ENCODE results near the gene P2RX4. TPM values are rescaled to one million over a fixed set of nuclear protein-coding genes. Genes with fewer than 3 reads are reported as not detected.

The P2RX4 gene
- total RNA-seq, 2 experiments from 2014 or later = 10.8 to 17.7 TPM

GRCh38 chr12:121273364-121273896 is 63.5 kb downstream of the P2RX4 start:
- CTCF ChIA-PET (ENCODE audit: unreplicated experiment) = interaction anchor here (1.1 kb wide), 1 partner anchor 12 kb away, joined by 3 read pairs; no protein-coding TSS in a partner anchor
- 0 out of 2 replicates have a peak, but pooled peaks cover 3% of the 10 kb centered on the region for H4K20me1 ChIP-seq (ENCODE audit: insufficient read depth, low read length)
- H3K9me3 ChIP-seq (ENCODE audit: low read length) = no peaks in the 10 kb centered on the region
- intact Hi-C loops (cut with micrococcal nuclease; ENCODE audit: unreplicated experiment) = no loop called here
- DNase-seq (ENCODE audit: low spot score) = no peak
- POLR2A ChIA-PET = interaction anchor here (0.5 kb wide), 1 partner anchor 1368 kb away, joined by 3 read pairs; no protein-coding TSS in a partner anchor
- no peaks in the 10 kb centered on the region for H3K79me2 ChIP-seq (ENCODE audit: insufficient read depth, low read depth, low read length)
- H3K36me3 ChIP-seq (ENCODE audit: insufficient read depth, low read length) = peaks cover 50% of the 10 kb centered on the region
- no peak overlapping the region for H3K4me2 ChIP-seq (ENCODE audit: low read length)
- no peak overlapping the region for H2AFZ ChIP-seq (ENCODE audit: low read length)
- no peak overlapping the region for H3K27ac ChIP-seq (ENCODE audit: low read depth, low read length, poor library complexity, severe bottlenecking)
- BruUV-seq (replicated peaks) = no TSS peak
- no peak overlapping the region for H3K4me3 ChIP-seq (ENCODE audit: low read depth, low read length, poor library complexity, severe bottlenecking)
- TF ChIP-seq CTCF (conservative IDR thresholded peaks at IDR 0.05; ENCODE audit: low read length) (no peak), EZH2phosphoT487 (IDR thresholded peaks at IDR 0.05; ENCODE audit: borderline replicate concordance, low read depth, low read length) (no peak)
- H3K9me2 ChIP-seq (ENCODE audit: insufficient read depth, low read length) = no peaks in the 10 kb centered on the region
- H3K4me1 ChIP-seq (ENCODE audit: insufficient read depth, low read length, poor library complexity, severe bottlenecking) = no peaks in the 10 kb centered on the region

DNA sequence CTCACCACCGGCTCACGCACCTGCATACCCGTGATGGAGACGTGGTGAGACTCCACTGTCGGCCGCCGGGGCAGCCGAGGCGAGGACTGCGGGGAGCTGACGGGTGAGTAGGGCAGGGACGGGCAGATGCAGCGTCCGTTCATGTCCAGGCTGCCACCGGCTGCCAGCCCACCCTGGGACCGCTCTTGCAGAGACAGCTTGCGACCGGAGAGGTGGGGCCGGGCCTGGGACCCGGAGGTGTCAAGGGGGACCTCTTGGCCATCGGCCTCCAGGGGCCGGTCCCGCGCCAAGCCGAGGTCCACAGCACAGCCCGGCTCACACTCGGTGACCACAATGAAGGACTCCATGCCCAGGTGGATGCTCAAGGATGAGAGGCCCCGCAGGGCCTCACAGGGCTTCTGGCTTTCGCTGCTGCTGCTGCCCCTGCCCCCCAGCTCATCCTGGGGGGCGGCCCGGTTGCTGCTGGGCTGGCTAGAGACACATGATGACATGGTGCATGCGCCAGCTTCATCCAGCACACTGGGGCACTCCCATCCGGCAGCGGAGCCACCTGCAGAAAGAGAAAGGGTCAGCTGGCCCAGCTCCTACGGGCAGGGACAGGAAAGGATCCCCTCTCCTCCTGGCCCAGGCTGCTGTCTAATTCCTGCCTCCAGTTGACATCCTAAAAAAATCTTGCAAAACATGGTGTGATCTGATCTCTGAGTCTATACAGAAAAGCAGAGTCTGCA is 64.3 kb downstream of the P2RX4 start:
- Histone ChIP-seq H3K4me3 (ENCODE audit: low read depth, low read length, poor library complexity, severe bottlenecking) (no peak overlapping the region), H2AFZ (ENCODE audit: low read length) (no peak overlapping the region), H3K4me1 (ENCODE audit: insufficient read depth, low read length, poor library complexity, severe bottlenecking) (no peaks in the 10 kb centered on the region), H3K9me2 (ENCODE audit: insufficient read depth, low read length) (no peaks in the 10 kb centered on the region), H3K36me3 (ENCODE audit: insufficient read depth, low read length) (peaks cover 42% of the 10 kb centered on the region), H4K20me1 (ENCODE audit: insufficient read depth, low read length) (0 out of 2 replicates have a peak, but pooled peaks cover 3% of the 10 kb centered on the region), H3K79me2 (ENCODE audit: insufficient read depth, low read depth, low read length) (no peaks in the 10 kb centered on the region), H3K9me3 (ENCODE audit: low read length) (no peaks in the 10 kb centered on the region), H3K27ac (ENCODE audit: low read depth, low read length, poor library complexity, severe bottlenecking) (no peak overlapping the region), H3K4me2 (ENCODE audit: low read length) (no peak overlapping the region)
- no TSS peak for BruUV-seq (replicated peaks)
- DNase-seq (ENCODE audit: low spot score) = no peak
- CTCF ChIA-PET (ENCODE audit: unreplicated experiment) = no interaction called here
- no peak for TF ChIP-seq CTCF (conservative IDR thresholded peaks at IDR 0.05; ENCODE audit: low read length)
- no peak for TF ChIP-seq EZH2phosphoT487 (IDR thresholded peaks at IDR 0.05; ENCODE audit: borderline replicate concordance, low read depth, low read length)
- POLR2A ChIA-PET = no interaction called here
- intact Hi-C loops (cut with micrococcal nuclease; ENCODE audit: unreplicated experiment) = no loop called here

DNA sequence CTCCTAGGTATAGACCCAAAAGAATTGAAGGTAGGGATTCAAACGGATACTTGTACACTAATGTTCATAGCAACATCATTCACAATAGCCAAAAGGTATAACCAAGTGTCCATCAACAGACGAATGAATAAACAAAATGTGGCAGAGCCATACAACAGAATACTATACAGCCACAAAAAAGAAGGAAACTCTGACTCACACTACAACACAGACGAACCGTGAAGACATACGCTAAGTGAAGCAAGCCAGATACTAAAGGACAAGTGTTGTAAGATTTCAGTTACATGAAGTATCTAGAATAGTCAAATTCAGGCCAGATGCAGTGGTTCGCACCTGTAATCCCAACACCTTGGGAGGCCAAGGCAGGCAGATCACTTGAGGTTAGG is 67.4 kb downstream of the P2RX4 start:
- no peak overlapping the region for H2AFZ ChIP-seq (ENCODE audit: low read length)
- no peaks in the 10 kb centered on the region for H3K9me3 ChIP-seq (ENCODE audit: low read length)
- H3K4me3 ChIP-seq (ENCODE audit: low read depth, low read length, poor library complexity, severe bottlenecking) = no peak overlapping the region
- no TSS peak for BruUV-seq (replicated peaks)
- no peaks in the 10 kb centered on the region for H3K4me1 ChIP-seq (ENCODE audit: insufficient read depth, low read length, poor library complexity, severe bottlenecking)
- no peak overlapping the region for H3K4me2 ChIP-seq (ENCODE audit: low read length)
- intact Hi-C loops (cut with micrococcal nuclease; ENCODE audit: unreplicated experiment) = no loop called here
- peaks cover 18% of the 10 kb centered on the region for H3K36me3 ChIP-seq (ENCODE audit: insufficient read depth, low read length)
- H3K79me2 ChIP-seq (ENCODE audit: insufficient read depth, low read depth, low read length) = no peaks in the 10 kb centered on the region
- no peak for TF ChIP-seq CTCF (conservative IDR thresholded peaks at IDR 0.05; ENCODE audit: low read length)
- TF ChIP-seq EZH2phosphoT487 (IDR thresholded peaks at IDR 0.05; ENCODE audit: borderline replicate concordance, low read depth, low read length) = no peak
- H3K27ac ChIP-seq (ENCODE audit: low read depth, low read length, poor library complexity, severe bottlenecking) = no peak overlapping the region
- CTCF ChIA-PET (ENCODE audit: unreplicated experiment) = no interaction called here
- POLR2A ChIA-PET = interaction anchor here (1.0 kb wide), 1 partner anchor 12 kb away, joined by 3 read pairs; no protein-coding TSS in a partner anchor
- H4K20me1 ChIP-seq (ENCODE audit: insufficient read depth, low read length) = 0 out of 2 replicates have a peak, but pooled peaks cover 3% of the 10 kb centered on the region
- DNase-seq (ENCODE audit: low spot score) = no peak
- no peaks in the 10 kb centered on the region for H3K9me2 ChIP-seq (ENCODE audit: insufficient read depth, low read length)
